HCT116 (cell line): Measurements from ENCODE around the gene IFT25. TPM values are rescaled to one million over a fixed set of nuclear protein-coding genes. Genes with fewer than 3 reads are reported as not detected.

ENCODE experiments used
- ATAC-seq: fragments of 200-7000 bp; cut with Tn5 transposase; 2 replicates; pipeline ENCODE4 v1.9.1; 2020; ENCODE audit warnings: mild to moderate bottlenecking, moderate library complexity
- BruUV-seq: library from RNA; stranded (reverse); fragments of 400-500 nt; replicated peaks from 2 replicates; lab custom pipeline; 2021; lab: Mats Ljungman, UMichigan
- CTCF ChIA-PET: fragments of 300-600 bp; sonication (Branson Sonifier 250); formaldehyde crosslinking; loops from one replicate; lab custom pipeline; 2021; ENCODE audit warnings: antibody characterized with exemption; lab: Charles Lee
- POLR2A ChIA-PET: fragments of 300-600, 350-600 bp; sonication (Branson Sonifier 250); formaldehyde crosslinking; loops from one replicate; lab custom pipeline; 2021; ENCODE audit warnings: antibody characterized with exemption; lab: Charles Lee
- RAD21 ChIA-PET, 2 experiments: fragments of 300-600 bp; sonication (Branson Sonifier 250); formaldehyde crosslinking; loops; one replicate each; lab custom pipeline; 2023; ENCODE audit warnings: low total read pairs in 2 of 2; ENCODE audit not compliant: uncharacterized antibody in 2 of 2, unreplicated experiment in 2 of 2, low non-redundant PET in 1 of 2; lab: Charles Lee
- DNase-seq: peaks from one replicate; pipeline ENCODE4 v3.0.0-alpha.2; 2010; ENCODE audit warnings: low read depth, low spot score
- H2AFZ ChIP-seq: fragments of 200-600 bp; shearing (Covaris generic), sonication (generic); 2 replicates; pipeline ENCODE4 v1.6.1; 2017; ENCODE audit warnings: low read depth, mixed run types, mixed read lengths, antibody characterized with exemption, low read length; ENCODE audit not compliant: poor library complexity, severe bottlenecking
- H3K27ac ChIP-seq: 2 replicates; pipeline ENCODE4 v1.5.1; 2012; ENCODE audit warnings: low read depth, low read length
- H3K27me3 ChIP-seq: fragments of 200-600 bp; sonication (generic); 2 replicates; pipeline ENCODE4 v1.6.1; 2016; ENCODE audit warnings: mixed run types, low read length, mixed read lengths; ENCODE audit not compliant: insufficient read depth
- H3K36me3 ChIP-seq, 2 experiments: fragments of 200-500 bp in 1 of 2; fragments of 200-600 bp in 1 of 2; sonication (Bioruptor generic) in 1 of 2; sonication (generic) in 1 of 2; 2 replicates each; pipeline versions ENCODE4 v1.5.1 to v1.6.1; 2014 to 2016; ENCODE audit warnings: low read length in 2 of 2, inconsistent platforms in 1 of 2, mixed read lengths in 1 of 2, mixed run types in 1 of 2; ENCODE audit not compliant: insufficient read depth in 2 of 2, control insufficient read depth in 1 of 2
- H3K4me1 ChIP-seq, 2 experiments: fragments of 200-600 bp in 1 of 2; sonication (generic) in 1 of 2; 2 replicates each; pipeline versions ENCODE4 v1.5.1 to v1.6.1; 2012 to 2017; ENCODE audit warnings: low read length in 2 of 2, inconsistent platforms in 1 of 2, mild to moderate bottlenecking in 1 of 2, mixed read lengths in 1 of 2, mixed run types in 1 of 2, moderate library complexity in 1 of 2; ENCODE audit not compliant: insufficient read depth in 2 of 2, control insufficient read depth in 1 of 2
- H3K4me2 ChIP-seq: fragments of 200-600 bp; sonication (generic); 2 replicates; pipeline ENCODE4 v1.6.1; 2017; ENCODE audit warnings: mixed run types, low read length, mixed read lengths
- H3K4me3 ChIP-seq, 2 experiments: fragments of 200-600 bp in 1 of 2; sonication (generic) in 1 of 2; replicated peaks in 1 of 2; 2 replicates each; pipeline ENCODE4 v1.5.1; 2011 to 2016; ENCODE audit warnings: low read length in 2 of 2, control low read depth in 1 of 2, low read depth in 1 of 2, mild to moderate bottlenecking in 1 of 2, mixed read lengths in 1 of 2, mixed run types in 1 of 2
- H3K79me2 ChIP-seq: fragments of 200-600 bp; sonication (generic); 2 replicates; pipeline ENCODE4 v1.6.1; 2017; ENCODE audit warnings: mild to moderate bottlenecking, mixed run types, low read length, moderate library complexity, mixed read lengths; ENCODE audit not compliant: insufficient read depth
- H3K9ac ChIP-seq: fragments of 200-600 bp; sonication (generic); 2 replicates; pipeline ENCODE4 v1.6.1; 2016; ENCODE audit warnings: low read length, mixed read lengths
- H3K9me2 ChIP-seq: fragments of 200-600 bp; sonication (generic), shearing (Covaris generic); 2 replicates; pipeline ENCODE4 v1.6.1; 2017; ENCODE audit warnings: mixed run types, mild to moderate bottlenecking, moderate library complexity; ENCODE audit not compliant: insufficient read depth
- H3K9me3 ChIP-seq, 2 experiments: fragments of 200-500 bp in 1 of 2; fragments of 200-600 bp in 1 of 2; sonication (Bioruptor generic) in 1 of 2; sonication (generic) in 1 of 2; 2 replicates each; pipeline ENCODE4 v1.6.1; 2014 to 2017; ENCODE audit warnings: low read length in 2 of 2, mixed read lengths in 2 of 2, inconsistent platforms in 1 of 2, low read depth in 1 of 2, mild to moderate bottlenecking in 1 of 2, mixed run types in 1 of 2, moderate library complexity in 1 of 2; ENCODE audit not compliant: control insufficient read depth in 1 of 2, insufficient read depth in 1 of 2
- H4K20me1 ChIP-seq: fragments of 200-600 bp; sonication (generic), shearing (Covaris generic); 2 replicates; pipeline ENCODE4 v1.6.1; 2017; ENCODE audit warnings: mixed run types, mild to moderate bottlenecking, moderate library complexity; ENCODE audit not compliant: insufficient read depth
- ATF3 ChIP-seq: IDR thresholded peaks from 2 replicates; pipeline ENCODE4 v1.6.1; 2012
- CEBPB ChIP-seq: IDR thresholded peaks from 2 replicates; pipeline ENCODE4 v1.6.1; 2012; ENCODE audit warnings: low read depth
- CTCF ChIP-seq, 3 experiments: fragments of 200-600 bp in 1 of 3; sonication (generic) in 1 of 3; IDR thresholded peaks in 2 of 3; conservative IDR thresholded peaks in 1 of 3; 2 replicates each; pipeline ENCODE4 v1.5.1; 2012 to 2017; ENCODE audit warnings: low read depth in 2 of 3, low read length in 2 of 3, antibody characterized with exemption in 1 of 3, borderline replicate concordance in 1 of 3, control low read depth in 1 of 3, mild to moderate bottlenecking in 1 of 3, mixed read lengths in 1 of 3, mixed run types in 1 of 3, moderate library complexity in 1 of 3; ENCODE audit not compliant: insufficient read depth in 1 of 3
- ELF1 ChIP-seq: IDR thresholded peaks from 2 replicates; pipeline ENCODE4 v1.6.1; 2012; ENCODE audit warnings: low read depth, borderline replicate concordance
- EZH2phosphoT487 ChIP-seq: fragments of 200-600 bp; IDR thresholded peaks from 2 replicates; pipeline ENCODE4 v1.6.1; 2018; ENCODE audit warnings: antibody characterized with exemption, borderline replicate concordance
- FOSL1 ChIP-seq: IDR thresholded peaks from 2 replicates; pipeline ENCODE4 v1.6.1; 2012; ENCODE audit warnings: low read depth
- MAX ChIP-seq: IDR thresholded peaks from 2 replicates; pipeline ENCODE4 v1.6.1; 2012
- POLR2A ChIP-seq: IDR thresholded peaks from 2 replicates; pipeline ENCODE4 v1.7.0; 2011; ENCODE audit warnings: borderline replicate concordance; ENCODE audit not compliant: insufficient read depth, insufficient read length; ENCODE audit errors: extremely low read depth
- POLR2AphosphoS5 ChIP-seq: IDR thresholded peaks from 2 replicates; pipeline ENCODE4 v1.6.1; 2011; ENCODE audit warnings: mild to moderate bottlenecking, low read depth, low read length, moderate library complexity
- RAD21 ChIP-seq: IDR thresholded peaks from 2 replicates; pipeline ENCODE4 v1.6.1; 2012; ENCODE audit warnings: low read depth, mild to moderate bottlenecking
- REST ChIP-seq: IDR thresholded peaks from 2 replicates; pipeline ENCODE4 v1.6.1; 2012; ENCODE audit warnings: low read depth
- SIN3A ChIP-seq: IDR thresholded peaks from 2 replicates; pipeline ENCODE4 v1.6.1; 2012; ENCODE audit warnings: low read depth
- SP1 ChIP-seq: IDR thresholded peaks from 2 replicates; pipeline ENCODE4 v1.6.1; 2012; ENCODE audit warnings: low read depth
- SRF ChIP-seq: IDR thresholded peaks from 2 replicates; pipeline ENCODE4 v1.6.1; 2012; ENCODE audit warnings: low read depth
- TCF7L2 ChIP-seq: IDR thresholded peaks from 2 replicates; pipeline ENCODE4 v1.7.0; 2011; ENCODE audit warnings: borderline replicate concordance, inconsistent platforms; ENCODE audit not compliant: insufficient read depth, insufficient read length; ENCODE audit errors: extremely low read depth
- YY1 ChIP-seq: IDR thresholded peaks from 2 replicates; pipeline ENCODE4 v1.6.1; 2011; ENCODE audit warnings: low read length, low read depth, moderate library complexity, mild to moderate bottlenecking; ENCODE audit not compliant: insufficient replicate concordance; ENCODE audit errors: extremely low read depth
- ZFX ChIP-seq: fragments of 450-650 bp; IDR thresholded peaks from 2 replicates; pipeline ENCODE4 v1.6.1; 2017
- ZNF274 ChIP-seq: fragments of 200-500 bp; sonication (Bioruptor generic); IDR thresholded peaks from 2 replicates; pipeline ENCODE4 v1.6.1; 2014; ENCODE audit warnings: mild to moderate bottlenecking, low read depth, low read length, inconsistent platforms
- intact Hi-C: fragments of 100-400 bp; cut with micrococcal nuclease; formaldehyde crosslinking; loops from 2 replicates; pipeline ENCODE4 v1.10.0; 2022
- total RNA-seq: library from RNA; stranded (reverse); gene quantifications from one replicate; pipeline ENCODE4 v1.2.1, GENCODE V29; 2021; ENCODE audit not compliant: unreplicated experiment

The IFT25 gene
- total RNA-seq, 1 experiment from 2014 or later: 45.1 TPM

- ATAC-seq: 0 out of 2 replicates have a peak, but pooled peaks have one; percentile 25
- no peaks in the 10 kb centered on the region for H4K20me1 ChIP-seq
- TF ChIP-seq RAD21 (no peak), FOSL1 (no peak), SRF (no peak), ZNF274 (no peak), CTCF (IDR thresholded peaks at IDR 0.05 in 2 of 3, conservative IDR thresholded peaks at IDR 0.05 in 1 of 3; ENCODE audit: borderline replicate concordance in 1 of 3, insufficient read depth in 1 of 3, low read depth in 2 of 3, low read length in 2 of 3) (no peak), CEBPB (no peak), SP1 (no peak), ZFX (no peak), EZH2phosphoT487 (no peak), MAX (no peak), REST (no peak), YY1 (no peak), TCF7L2 (no peak), ELF1 (no peak), POLR2AphosphoS5 (no peak), POLR2A (no peak), SIN3A (no peak), ATF3 (no peak)
- TF ChIP-seq, all 23 proteins: peak for 0
- H3K79me2 ChIP-seq: no peaks in the 10 kb centered on the region
- no peak for DNase-seq
- no peak overlapping the region for H2AFZ ChIP-seq
- H3K9me3 ChIP-seq: no peaks in the 10 kb centered on the region
- ChIA-PET POLR2A (no interaction called here), RAD21 (no interaction called here), CTCF (no interaction called here)
- intact Hi-C loops: no loop called here
- BruUV-seq: no TSS peak
- H3K4me1 ChIP-seq: peaks cover 7% of the 10 kb centered on the region in 2 experiments; a peak in 3 of 4 replicates
- no peak overlapping the region for H3K4me2 ChIP-seq
- no peak overlapping the region for H3K9ac ChIP-seq
- H3K27ac ChIP-seq: no peak overlapping the region
- no peaks in the 10 kb centered on the region for H3K27me3 ChIP-seq
- no peaks in the 10 kb centered on the region for H3K9me2 ChIP-seq
- H3K4me3 ChIP-seq: no peak overlapping the region
- H3K36me3 ChIP-seq: no peaks in the 10 kb centered on the region
Observed at GRCh38 chr1:53979712-53980450, 34.4 kb upstream of the IFT25 start.
